ENCODE measurements around the gene SOX13. TPM values are rescaled to one million over a fixed set of nuclear protein-coding genes. Genes with fewer than 3 reads are reported as not detected.
A peak's percentile ranks its signal among the peaks of the same experiment; 100 is the strongest.

Gene SOX13
- total and polyA plus RNA-seq, 3 donors from 2014 or later, result 17.8 to 33.4 (median 29.1) TPM

- Histone ChIP-seq H3K27me3 (no peaks in the 10 kb centered on the region), H3K9me3 (no peaks in the 10 kb centered on the region), H3K4me3 (peak overlapping the region; percentile 67 to 77), H3K27ac (peak overlapping the region; percentile 84 to 87), H3K36me3 (ENCODE audit: low read depth, missing control alignments) (no peaks in the 10 kb centered on the region), H3K4me1 (peaks cover 28% of the 10 kb centered on the region)
- 0% methylated on average over 3 to 62 of the region's 65 CpGs for WGBS, 2 donors
- TF ChIP-seq, protein P1, sequence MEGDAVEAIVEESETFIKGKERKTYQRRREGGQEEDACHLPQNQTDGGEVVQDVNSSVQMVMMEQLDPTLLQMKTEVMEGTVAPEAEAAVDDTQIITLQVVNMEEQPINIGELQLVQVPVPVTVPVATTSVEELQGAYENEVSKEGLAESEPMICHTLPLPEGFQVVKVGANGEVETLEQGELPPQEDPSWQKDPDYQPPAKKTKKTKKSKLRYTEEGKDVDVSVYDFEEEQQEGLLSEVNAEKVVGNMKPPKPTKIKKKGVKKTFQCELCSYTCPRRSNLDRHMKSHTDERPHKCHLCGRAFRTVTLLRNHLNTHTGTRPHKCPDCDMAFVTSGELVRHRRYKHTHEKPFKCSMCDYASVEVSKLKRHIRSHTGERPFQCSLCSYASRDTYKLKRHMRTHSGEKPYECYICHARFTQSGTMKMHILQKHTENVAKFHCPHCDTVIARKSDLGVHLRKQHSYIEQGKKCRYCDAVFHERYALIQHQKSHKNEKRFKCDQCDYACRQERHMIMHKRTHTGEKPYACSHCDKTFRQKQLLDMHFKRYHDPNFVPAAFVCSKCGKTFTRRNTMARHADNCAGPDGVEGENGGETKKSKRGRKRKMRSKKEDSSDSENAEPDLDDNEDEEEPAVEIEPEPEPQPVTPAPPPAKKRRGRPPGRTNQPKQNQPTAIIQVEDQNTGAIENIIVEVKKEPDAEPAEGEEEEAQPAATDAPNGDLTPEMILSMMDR (IDR thresholded peaks at IDR 0.05), result no peak
- TF ChIP-seq POLR2A (IDR thresholded peaks at IDR 0.05), result no peak
- intact Hi-C loops (cut with DNase I; ENCODE audit: low total_unique reads), result loop anchor here (10.0 kb wide), 1 partner anchor 50 kb away; no protein-coding TSS in a partner anchor
- peak; percentile 77 for DNase-seq
These were observed 1.6 kb downstream of the SOX13 start for GRCh38 chr1:204074274-204075138.

DNA sequence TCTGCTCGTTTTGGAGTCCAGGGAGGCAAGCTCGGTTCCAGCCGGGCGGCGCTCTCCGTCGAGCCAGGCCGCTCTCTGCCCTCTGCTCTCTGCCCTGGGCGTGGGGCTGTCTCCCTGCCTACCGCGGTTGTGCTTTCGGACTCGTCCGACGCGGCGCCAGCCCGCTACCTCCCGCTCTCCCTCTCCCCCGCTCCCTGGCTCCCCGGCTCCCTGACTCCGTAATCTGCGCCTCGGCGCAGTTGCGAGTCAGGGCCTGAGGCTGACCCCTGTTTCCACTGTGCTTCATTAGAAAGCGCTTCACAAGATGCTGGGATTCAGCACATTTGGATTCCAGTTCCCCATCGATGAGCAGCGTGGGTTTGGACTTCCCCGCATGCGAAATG, 2.2 kb downstream of the SOX13 start:
- H3K27me3 ChIP-seq, result no peaks in the 10 kb centered on the region
- peak overlapping the region; percentile 84 to 87 for H3K27ac ChIP-seq
- intact Hi-C loops (cut with DNase I; ENCODE audit: low total_unique reads), result loop anchor here (10.0 kb wide), 1 partner anchor 50 kb away; no protein-coding TSS in a partner anchor
- WGBS, 2 donors, result 8 to 31% methylated on average over 3 to 29 of the region's 31 CpGs
- TF ChIP-seq, protein P1 (IDR thresholded peaks at IDR 0.05), result no peak
- TF ChIP-seq POLR2A (IDR thresholded peaks at IDR 0.05), result no peak
- H3K9me3 ChIP-seq, result no peaks in the 10 kb centered on the region
- peak overlapping the region; percentile 67 to 77 for H3K4me3 ChIP-seq
- peak; percentile 53 for DNase-seq
- peaks cover 34% of the 10 kb centered on the region for H3K4me1 ChIP-seq
- H3K36me3 ChIP-seq (ENCODE audit: low read depth, missing control alignments), result no peaks in the 10 kb centered on the region

- peak overlapping the region in 1 of 2 donors; percentile 87 for H3K27ac ChIP-seq
- peaks cover 39% of the 10 kb centered on the region for H3K4me1 ChIP-seq
- intact Hi-C loops (cut with DNase I; ENCODE audit: low total_unique reads), result loop anchor here (10.0 kb wide), 1 partner anchor 49 kb away; no protein-coding TSS in a partner anchor
- no peaks in the 10 kb centered on the region for H3K36me3 ChIP-seq (ENCODE audit: low read depth, missing control alignments)
- TF ChIP-seq, protein P1 (IDR thresholded peaks at IDR 0.05), result no peak
- TF ChIP-seq POLR2A (IDR thresholded peaks at IDR 0.05), result no peak
- H3K9me3 ChIP-seq, result no peaks in the 10 kb centered on the region
- H3K4me3 ChIP-seq, result peak overlapping the region in 1 of 2 donors; percentile 67
- DNase-seq, result no peak
- H3K27me3 ChIP-seq, result no peaks in the 10 kb centered on the region
- 56 to 72% methylated on average over 3 to 4 of the region's 4 CpGs for WGBS, 2 donors
These were observed 3.3 kb downstream of the SOX13 start for GRCh38 chr1:204075890-204076846.

GRCh38 chr1:204076891-204077290, 4.0 kb downstream of the SOX13 start:
- H3K4me3 ChIP-seq, result no peak overlapping the region
- no peak for DNase-seq
- no peaks in the 10 kb centered on the region for H3K36me3 ChIP-seq (ENCODE audit: low read depth, missing control alignments)
- H3K27ac ChIP-seq, result no peak overlapping the region
- intact Hi-C loops (cut with DNase I; ENCODE audit: low total_unique reads), result loop anchor here (10.0 kb wide), 1 partner anchor 48 kb away; no protein-coding TSS in a partner anchor
- no peaks in the 10 kb centered on the region for H3K9me3 ChIP-seq
- H3K4me1 ChIP-seq, result peaks cover 46% of the 10 kb centered on the region
- H3K27me3 ChIP-seq, result no peaks in the 10 kb centered on the region
- WGBS, 2 donors, result 75 to 83% methylated on average over 1 of the region's 1 CpG
- TF ChIP-seq, protein P1 (IDR thresholded peaks at IDR 0.05), result no peak
- no peak for TF ChIP-seq POLR2A (IDR thresholded peaks at IDR 0.05)
